HG03025 (cell line): ENCODE measurements around the gene BACH1.
"Not testable (repeated sequence)": the region's sequence is repeated elsewhere in the genome, so short reads cannot be mapped to it uniquely, and the experiment has no call there.

ENCODE experiments used
- ATAC-seq: cut with Tn5 transposase; IDR thresholded peaks from one replicate; pipeline ENCODE4 v1.9.1; 2021; ENCODE audit warnings: mild to moderate bottlenecking, moderate library complexity; ENCODE audit not compliant: unreplicated experiment, low FRiP score

Gene BACH1

DNA sequence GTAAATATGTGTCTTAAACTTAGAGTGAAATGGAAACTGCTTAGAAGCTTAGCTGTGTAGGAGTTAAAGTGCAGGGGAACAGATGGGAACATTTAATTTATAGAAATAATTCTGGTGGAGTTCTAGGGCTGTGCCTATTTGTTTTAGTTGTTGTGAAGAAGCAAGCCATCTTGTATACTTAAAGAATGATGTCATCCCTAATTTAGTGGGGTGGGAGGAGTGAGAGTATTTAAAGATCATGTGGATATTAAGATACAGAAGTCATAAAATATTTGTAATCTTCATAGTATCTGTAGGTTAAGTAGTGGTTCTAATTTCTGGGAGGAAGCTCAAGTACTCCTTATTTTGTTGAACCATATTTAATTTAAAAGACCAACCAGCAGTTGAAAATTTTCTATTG is 41.5 kb downstream of the BACH1 start:
- ATAC-seq: no peak

DNA sequence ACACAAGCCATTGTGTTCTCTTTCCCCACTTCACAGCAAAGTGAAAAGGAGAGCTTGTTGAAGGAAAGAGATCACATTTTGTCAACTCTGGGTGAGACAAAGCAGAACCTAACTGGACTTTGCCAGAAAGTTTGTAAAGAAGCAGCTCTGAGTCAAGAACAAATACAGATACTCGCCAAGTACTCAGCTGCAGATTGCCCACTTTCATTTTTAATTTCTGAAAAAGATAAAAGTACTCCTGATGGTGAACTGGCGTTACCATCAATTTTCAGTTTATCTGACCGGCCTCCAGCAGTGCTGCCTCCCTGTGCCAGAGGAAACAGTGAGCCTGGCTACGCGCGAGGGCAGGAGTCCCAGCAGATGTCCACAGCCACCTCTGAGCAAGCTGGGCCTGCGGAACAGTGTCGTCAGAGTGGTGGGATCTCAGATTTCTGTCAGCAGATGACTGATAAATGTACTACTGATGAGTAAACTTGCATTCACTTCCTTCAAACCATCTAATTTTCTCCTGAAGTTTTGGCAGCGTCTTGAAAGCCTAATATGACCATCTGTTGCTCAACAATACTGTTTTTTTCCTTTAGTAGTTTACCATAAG is 43.7 kb downstream of the BACH1 start:
- no peak for ATAC-seq

DNA sequence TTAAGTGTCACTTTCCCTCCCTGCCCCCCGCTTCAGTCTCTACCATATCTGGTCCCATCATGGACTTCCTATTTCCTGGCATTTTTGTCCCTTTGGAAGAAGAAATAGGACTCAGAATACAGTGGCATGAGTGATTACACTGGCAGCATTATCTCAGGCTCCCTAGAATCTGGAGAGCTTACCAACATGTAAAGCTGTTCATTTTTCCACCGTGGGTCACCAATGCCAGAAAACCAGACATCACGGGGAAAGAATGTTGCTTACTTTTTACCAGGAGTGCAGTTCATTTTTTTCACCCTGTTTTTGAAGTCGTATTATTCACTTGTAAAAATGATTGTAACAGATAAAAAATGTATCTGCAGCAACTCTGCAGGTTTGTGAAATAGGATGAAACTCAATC is 44.8 kb downstream of the BACH1 start:
- ATAC-seq: no peak

DNA sequence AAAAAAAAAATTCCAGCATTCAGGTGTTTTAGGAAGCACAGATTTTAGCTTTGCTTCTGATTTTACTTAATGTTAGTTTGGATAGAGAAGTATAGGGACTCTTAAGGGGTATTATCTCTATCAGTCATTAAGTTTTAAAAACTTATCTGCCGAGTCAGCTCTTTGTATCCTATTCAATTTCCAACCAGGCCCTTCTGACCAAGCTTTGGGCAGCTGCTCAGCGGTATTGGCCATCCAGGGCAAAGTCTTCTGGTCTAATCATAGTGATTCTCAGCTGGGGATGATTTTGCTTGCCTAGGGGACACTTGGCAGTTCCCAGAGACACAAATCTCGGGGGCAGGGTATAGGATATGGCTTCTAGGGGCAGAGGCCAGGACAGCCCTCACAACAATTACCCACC is 47.6 kb downstream of the BACH1 start:
- no peak for ATAC-seq

DNA sequence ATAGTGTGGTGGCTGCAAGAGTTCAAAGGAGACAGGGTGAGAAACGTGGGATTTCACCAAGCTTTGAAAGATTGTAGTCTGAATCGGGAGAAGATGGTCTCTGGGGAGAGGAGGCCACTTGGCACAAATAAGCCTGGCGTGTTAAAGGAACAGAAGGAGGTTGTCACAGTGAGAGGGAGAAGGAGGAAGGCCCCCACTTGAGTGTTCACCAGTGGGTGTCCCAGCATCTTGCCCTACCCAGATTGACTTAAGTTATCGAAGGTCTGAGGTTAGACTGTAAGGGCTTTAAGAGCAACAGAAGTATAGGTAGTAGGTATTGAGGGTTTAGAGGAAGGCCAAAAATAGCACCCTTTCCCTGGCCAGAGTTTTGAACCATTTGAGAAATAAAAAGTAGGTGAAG is 48.0 kb downstream of the BACH1 start:
- ATAC-seq: no peak

DNA sequence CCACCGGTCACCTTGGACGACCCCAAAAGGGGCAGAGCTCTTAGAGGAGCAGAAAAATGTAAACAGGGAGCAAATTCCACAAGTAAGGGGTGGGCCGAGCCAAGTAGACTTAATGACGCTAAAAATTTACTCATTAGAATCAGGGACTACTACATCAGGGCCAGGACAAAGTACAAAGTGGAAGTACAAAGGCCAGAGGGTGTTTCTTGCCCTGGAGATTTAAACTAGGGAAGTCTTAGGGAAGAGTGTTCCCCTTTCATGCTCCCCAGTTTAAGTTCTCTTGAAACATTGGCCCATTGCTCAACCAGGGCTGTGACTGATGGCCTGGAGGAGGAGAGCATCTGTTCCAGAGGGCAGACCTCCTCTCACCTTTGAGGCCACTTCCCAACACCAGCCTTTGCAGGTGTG is 48.6 kb downstream of the BACH1 start:
- no peak for ATAC-seq

DNA sequence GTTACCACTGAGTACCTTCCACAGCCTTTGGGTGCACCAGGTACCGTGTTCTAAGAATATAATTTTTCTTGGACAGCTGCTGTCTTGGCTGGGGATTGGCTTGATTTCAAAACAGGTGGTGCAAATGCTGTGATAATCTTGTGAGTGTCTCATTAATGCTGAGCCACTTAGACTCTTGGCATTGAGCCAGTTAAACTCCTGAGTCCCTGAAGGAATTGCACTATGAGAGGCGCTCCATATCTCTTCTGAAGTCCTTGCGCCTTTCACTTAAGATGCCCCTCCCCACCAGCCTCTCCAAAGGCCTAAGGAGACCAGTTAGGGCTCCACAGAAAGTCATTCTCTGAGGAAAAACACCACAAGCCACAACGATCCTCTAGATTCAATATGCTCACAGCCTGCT is 51.0 kb downstream of the BACH1 start:
- ATAC-seq: no peak

DNA sequence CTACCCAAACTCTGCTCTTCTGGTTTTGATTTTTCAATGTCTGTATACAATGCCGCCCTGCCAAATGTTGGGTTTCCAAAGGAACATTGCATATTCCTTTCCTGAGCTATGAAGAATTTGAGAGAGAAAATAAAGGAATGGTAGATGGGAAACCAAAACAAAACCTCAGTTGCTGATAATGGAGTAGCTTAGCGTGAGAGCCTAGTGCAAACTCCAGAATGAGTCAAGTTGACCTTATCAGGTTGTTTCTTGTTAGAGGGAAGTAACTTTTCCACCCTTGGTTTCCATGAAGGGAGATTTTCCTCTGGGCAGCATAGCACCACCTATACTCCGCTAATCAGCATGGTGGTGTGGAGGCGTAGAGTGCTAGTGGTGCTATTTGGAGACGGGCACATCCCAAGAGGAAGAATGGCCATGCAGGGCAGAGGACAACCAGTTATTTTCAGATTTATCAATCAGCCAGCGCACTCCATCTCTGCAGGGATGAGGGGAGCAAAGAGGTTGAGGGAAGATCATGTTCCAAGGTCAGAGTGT is 51.6 kb downstream of the BACH1 start:
- ATAC-seq: no peak

DNA sequence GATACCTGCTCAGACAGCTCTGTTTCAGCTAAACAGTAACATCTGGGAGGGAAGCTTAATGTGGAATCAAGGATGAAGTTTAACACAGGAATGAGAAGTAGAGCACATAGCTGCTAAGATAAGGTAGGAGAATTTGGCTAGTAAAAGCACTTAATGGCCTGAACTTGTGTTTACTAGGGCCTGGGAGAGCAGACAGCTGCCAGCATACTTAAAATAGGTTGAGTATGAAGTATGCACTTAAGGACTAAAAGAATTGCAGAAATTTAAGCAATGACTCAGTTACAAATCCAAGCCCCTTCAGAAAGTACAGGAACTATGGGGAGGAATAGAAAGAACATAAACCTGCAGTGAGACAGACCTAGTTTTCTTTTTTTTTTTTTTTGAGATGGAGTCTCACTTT is 53.0 kb downstream of the BACH1 start:
- ATAC-seq: no peak

DNA sequence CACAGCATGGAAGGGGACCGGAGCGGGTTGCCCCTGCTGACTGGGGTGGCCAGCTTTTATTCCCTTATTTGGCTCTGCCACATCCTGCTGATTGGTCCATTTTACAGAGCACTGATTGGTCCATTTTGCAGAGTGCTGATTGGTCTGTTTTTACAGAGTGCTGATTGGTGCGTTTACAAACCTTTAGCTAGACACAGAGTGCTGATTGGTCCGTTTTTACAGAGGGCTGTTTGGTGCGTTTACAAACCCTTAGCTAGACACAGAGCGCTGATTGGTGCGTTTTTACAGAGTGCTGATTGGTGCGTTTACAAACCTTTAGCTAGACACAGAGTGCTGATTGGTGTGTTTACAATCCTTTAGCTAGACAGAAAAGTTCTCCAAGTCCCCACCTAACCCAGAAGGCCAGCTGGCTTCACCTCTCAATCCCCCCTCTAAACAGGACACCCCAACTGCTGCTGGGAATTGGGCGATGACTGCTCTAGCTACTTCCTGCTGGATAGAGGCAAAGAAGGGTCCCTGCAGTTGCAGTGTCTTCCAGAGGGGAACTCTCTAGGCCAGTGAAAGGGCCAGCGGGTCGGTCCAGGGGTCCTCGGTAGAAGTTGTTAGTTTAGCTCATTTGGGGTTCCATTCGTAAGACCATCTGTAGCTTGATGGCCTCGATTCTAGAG is 56.5 kb downstream of the BACH1 start:
- not testable (repeated sequence) for ATAC-seq

DNA sequence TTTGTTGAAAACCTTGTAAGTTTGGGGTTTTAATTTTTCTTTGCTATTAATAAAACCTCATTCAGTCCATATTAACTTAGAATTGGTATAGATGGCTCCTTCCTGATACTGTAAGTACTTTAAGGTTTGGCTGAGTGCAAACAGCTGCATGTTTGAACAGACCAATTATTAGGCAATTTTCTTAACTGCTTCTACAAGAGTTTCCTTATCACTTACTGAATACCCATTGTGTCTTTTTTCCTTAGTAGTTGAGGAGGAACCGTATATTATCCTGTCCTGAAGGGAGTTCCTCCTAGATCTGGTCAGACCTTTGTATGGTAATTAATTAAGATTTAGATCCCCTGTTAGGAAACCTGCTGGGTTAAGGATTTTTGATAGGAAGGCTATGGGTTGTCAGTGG is 57.6 kb downstream of the BACH1 start:
- ATAC-seq: not testable (repeated sequence)

DNA sequence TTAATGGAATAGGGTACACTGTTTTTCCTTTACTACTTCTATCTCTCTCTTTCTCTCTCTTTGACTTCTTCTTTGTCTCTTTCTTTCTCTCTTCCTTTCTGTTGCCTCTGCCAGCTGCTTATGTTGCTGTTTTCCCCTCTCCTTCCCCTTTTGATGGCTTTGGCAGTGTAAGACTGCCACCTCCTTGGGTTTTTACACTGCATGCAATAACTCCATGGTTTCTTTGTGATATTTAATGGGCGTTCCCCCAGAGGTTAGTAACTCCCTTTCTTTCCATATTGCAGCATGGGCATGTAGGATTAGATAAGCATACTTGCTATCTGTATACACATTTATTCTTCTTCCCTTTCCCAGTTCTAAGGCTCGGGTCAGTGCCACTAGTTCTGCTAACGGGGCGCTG is 58.1 kb downstream of the BACH1 start:
- not testable (repeated sequence) for ATAC-seq

DNA sequence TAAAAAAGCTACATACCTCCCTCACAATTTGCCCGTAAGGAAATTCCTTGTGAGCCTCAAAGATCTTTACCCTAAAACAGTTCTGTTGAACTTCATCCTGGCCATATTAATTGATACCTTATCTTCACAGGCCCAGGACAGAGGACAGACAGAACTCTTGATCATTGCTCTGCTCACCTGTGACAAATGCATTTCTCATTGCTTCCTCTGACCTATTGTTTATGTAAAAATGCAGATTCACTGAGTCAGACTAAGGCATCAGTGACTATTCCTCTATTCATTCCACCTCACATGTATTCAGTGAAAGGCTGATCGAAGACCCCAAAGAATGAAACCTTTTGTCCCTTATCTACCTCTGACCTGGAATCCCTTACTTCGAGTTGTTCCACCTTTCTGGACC is 61.0 kb downstream of the BACH1 start:
- no peak for ATAC-seq

DNA sequence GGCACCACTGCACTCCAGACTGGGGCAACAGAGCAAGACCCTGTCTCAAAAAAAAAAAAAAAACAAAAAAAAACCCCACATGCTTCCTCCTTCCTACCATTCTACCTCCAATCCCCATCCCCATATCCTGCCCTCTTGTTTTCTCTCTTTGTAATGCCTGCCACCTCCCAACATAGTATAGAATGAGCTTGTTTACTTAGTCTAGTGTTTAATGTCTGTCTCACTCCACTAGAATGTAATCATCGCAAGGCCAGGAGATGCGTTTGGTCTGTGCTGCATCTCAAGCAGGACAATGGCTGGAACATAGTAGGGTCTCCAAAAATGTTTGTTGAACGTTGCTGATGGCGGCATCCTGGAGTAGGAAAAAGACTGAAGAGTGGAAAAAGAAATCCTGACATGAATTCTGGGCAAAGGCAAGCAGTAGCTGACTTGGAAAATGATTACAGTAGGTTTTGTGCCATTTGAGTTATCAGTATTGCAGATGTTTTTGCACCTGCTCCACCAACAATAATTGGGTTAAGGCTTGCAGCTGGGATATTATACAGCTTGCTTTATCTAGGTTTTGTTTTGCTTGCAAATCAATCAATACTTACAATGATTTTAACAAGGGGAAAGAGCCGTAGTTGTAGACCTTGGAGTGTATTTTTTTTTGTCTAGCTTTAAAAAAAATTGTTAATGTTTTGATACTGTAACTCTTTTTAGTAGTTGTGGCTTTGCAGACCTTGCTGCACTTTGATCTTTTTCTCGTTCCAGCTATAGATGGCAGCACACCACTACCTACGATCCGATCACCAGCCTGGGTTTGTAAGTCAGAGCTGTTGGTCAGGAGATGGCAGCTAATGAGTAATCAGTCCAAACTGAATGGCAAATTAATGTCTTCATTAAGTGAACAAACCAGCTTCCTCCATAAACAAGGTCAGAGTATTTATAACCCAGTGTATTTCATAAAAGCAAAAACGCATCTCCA is 62.4 kb downstream of the BACH1 start:
- no peak for ATAC-seq

DNA sequence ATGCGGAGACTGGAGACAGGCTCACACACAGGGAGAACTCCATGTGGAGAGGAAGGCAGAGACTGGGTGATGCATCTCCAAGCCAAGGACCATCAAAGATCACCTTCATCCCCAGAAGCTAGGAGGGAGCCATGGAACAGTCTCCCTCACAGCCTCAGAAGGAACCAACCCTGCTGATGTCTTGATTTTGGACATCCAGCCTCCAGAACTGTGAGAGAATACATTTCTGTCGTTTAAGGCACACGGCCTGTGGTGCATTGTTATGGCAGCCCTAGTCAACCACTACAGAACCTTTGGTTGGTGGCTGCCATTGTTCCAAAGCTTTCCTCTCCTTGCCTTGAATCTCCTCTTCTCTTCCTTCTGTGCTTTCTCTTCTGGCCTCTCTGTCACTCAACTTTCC is 64.0 kb downstream of the BACH1 start:
- ATAC-seq: no peak

DNA sequence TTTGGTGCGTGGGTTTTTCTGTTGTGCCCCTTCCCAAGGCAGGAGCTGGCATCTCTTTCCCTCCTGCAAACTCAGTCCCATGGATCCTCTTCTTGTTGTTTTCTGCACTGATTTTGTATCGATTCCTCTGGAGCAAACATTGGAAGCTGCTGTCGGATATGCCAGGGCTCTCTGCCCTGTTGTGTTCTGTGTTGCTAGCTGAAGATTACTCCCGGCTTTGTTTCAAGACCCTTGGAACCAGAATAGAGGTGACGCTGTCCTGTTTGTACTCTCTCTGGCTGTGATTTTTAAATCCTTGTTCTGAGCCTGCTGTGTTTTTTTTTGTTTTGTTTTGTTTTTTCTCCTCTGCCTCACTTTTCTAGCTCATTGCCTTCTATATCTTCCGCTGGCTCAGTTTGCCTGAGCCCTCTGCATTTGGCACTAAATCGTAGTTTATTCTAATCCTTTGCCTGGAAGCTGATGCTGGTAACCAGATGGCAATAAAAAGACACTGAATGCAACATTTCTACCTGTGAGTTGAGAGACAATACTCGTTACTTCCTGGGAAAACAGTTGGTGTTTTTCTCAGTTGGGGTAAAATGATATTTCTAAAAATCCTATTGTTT is 67.0 kb downstream of the BACH1 start:
- ATAC-seq: no peak

DNA sequence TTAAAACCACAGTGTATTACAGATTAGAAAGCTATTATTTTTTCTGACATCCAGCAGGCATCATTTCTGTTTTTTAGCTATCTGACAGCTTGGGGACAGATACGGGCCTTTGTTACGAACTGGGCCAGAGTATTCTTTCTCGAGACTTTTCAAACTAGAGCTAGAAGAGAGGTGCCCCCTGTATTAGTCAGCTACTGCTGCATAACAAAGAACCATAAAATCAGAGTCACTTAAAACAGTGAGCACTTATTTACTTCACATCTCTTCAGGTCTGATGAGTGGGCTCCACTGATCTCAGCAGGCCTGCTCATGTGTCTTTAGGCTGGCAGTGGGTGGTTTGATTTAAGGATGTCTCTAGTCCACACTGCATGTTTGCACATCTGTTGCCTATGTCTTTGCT is 67.8 kb downstream of the BACH1 start:
- no peak for ATAC-seq

DNA sequence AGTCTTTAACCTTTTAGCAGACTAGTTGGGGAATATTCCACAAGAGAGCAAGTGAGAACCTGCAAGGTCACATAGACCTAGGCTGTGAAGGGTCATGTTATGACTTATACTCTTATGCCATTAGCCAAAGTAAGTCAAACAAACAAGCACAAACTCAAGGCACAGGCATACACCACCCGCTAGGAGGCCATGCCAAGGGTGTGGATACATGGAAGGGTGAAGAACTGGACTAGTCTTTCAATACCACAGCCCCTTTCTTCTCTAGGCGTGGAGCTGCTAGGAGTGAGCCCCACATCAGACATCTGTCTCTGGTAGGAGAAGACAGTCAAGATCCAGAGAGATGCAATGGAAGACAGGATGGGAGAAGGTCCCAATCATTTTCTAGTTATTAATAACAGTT is 68.6 kb downstream of the BACH1 start:
- no peak for ATAC-seq

DNA sequence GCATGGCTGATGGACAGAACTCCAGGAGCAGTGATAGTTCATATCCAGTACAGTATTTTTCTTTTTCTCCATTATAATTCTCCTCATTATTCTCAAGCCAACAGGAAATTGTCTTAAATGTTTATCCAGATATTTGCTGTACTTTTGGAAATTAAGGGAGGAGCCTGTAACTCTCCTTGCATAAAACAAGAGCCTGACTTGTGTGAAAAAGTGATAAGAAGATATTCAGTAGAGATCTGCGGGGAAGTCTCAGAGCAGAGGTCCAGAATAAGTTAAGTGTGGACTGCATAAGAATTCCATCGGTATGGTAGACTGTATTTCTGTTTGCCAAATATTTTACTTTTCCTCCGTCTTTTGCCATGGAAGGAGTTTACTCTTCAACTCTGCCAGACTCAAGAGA is 70.2 kb downstream of the BACH1 start:
- no peak for ATAC-seq

DNA sequence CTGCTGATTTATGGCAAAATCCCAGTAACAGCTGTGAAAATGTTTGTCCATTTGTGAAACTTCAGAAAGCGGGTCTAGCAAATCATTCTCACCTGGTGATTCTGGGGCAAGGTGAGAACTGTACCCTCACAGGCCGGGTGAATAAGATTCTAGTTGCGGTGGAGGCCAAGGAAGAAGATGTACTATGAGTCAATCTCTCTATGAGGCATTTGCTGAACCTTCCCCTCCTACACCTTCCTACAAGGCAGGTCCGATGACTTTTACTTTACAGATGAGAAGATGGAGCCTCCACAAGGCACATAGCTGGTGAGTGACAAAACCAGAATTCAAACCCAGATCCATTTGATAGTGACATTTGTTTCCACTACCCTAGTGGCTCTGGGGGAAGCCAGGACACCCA is 72.7 kb downstream of the BACH1 start:
- no peak for ATAC-seq
